K562 (cell line): ENCODE measurements around the gene DLGAP1. TPM values are rescaled to one million over a fixed set of nuclear protein-coding genes. Genes with fewer than 3 reads are reported as not detected.

Source experiments
- CC2D1A ChIP-seq: fragments of 450-650 bp; IDR thresholded peaks from 2 replicates; pipeline ENCODE4 v1.6.1; 2017; ENCODE audit warnings: mild to moderate bottlenecking
- CREB1 ChIP-seq, 2 experiments: sonication (generic) in 1 of 2; formaldehyde crosslinking in 1 of 2; IDR thresholded peaks; 2 replicates each; pipeline versions ENCODE4 v1.6.1 to v1.8.0; 2012 to 2022; ENCODE audit warnings: inconsistent platforms in 1 of 2, mild to moderate bottlenecking in 1 of 2, missing genetic modification reagents in 1 of 2, moderate library complexity in 1 of 2
- E2F3 ChIP-seq: fragments of 250-450 bp; sonication (Bioruptor Pico); IDR thresholded peaks from 2 replicates; pipeline ENCODE4 v1.4.0; 2020; ENCODE audit warnings: mild to moderate bottlenecking
- FOXA1 ChIP-seq: fragments of 450-650 bp; IDR thresholded peaks from 2 replicates; pipeline ENCODE4 v1.6.1; 2016; ENCODE audit warnings: mild to moderate bottlenecking, borderline replicate concordance
- KAT8 ChIP-seq: fragments of 450-650 bp; IDR thresholded peaks from 2 replicates; pipeline ENCODE4 v1.6.1; 2016; ENCODE audit warnings: low read depth, mild to moderate bottlenecking
- LCOR ChIP-seq: sonication (generic); formaldehyde crosslinking; IDR thresholded peaks from 2 replicates; pipeline ENCODE4 v1.8.0; 2022; ENCODE audit warnings: mild to moderate bottlenecking, missing genetic modification reagents
- MITF ChIP-seq: IDR thresholded peaks from 2 replicates; pipeline ENCODE4 v1.6.1; 2014; ENCODE audit warnings: antibody characterized with exemption
- MYBL2 ChIP-seq, 2 experiments: fragments of 450-650 bp in 1 of 2; sonication (generic) in 1 of 2; formaldehyde crosslinking in 1 of 2; IDR thresholded peaks; 2 replicates each; pipeline versions ENCODE4 v1.6.1 to v1.8.1; 2017 to 2022; ENCODE audit warnings: borderline replicate concordance in 1 of 2, inconsistent platforms in 1 of 2, low read depth in 1 of 2, mild to moderate bottlenecking in 1 of 2, missing genetic modification reagents in 1 of 2, moderate library complexity in 1 of 2
- PTTG1 ChIP-seq: fragments of 450-650 bp; IDR thresholded peaks from 2 replicates; pipeline ENCODE4 v1.6.1; 2016; ENCODE audit warnings: low read depth, mild to moderate bottlenecking, missing genetic modification characterization, missing compliant biosample characterization
- U2AF1 ChIP-seq: fragments of 200-400 bp; formaldehyde crosslinking; optimal IDR thresholded peaks from 2 replicates; pipeline ENCODE3; 2017; ENCODE audit warnings: mild to moderate bottlenecking, low read depth, low read length, moderate library complexity
- ZHX1 ChIP-seq: fragments of 150-350 bp; conservative IDR thresholded peaks from 2 replicates; pipeline ENCODE4 v1.6.1; 2014; ENCODE audit warnings: low read length
- polyA plus RNA-seq, 8 experiments: library from polyadenylated mRNA; depleted of rRNA in 4 of 8; stranded (reverse) in 5 of 8; unstranded in 3 of 8; fragments of >200 nt; fragmentation: Nextera tagmentation in 2 of 8; fragmentation: Illumina TruSeq in 1 of 8; extraction: Ambion mirVana in 2 of 8; extraction: Trizol in 1 of 8; gene quantifications; 2 replicates each; pipeline versions ENCODE4 v1.2.1 to v1.2.3, GENCODE V29; 2011 to 2014; ENCODE audit warnings: inconsistent platforms in 1 of 8, missing spikeins in 1 of 8
- total RNA-seq, 7 experiments: library from RNA; depleted of rRNA in 6 of 7; stranded (reverse); fragments of >200 nt in 6 of 7; fragmentation: Illumina TruSeq in 2 of 7; extraction: Trizol in 2 of 7; gene quantifications; 2 replicates each; pipeline versions ENCODE4 v1.2.1 to v1.2.3, GENCODE V29; 2011 to 2021; ENCODE audit warnings: low replicate concordance in 1 of 7
- TF ChIP-seq, protein P1 (sequence below): fragments of 450-650 bp; IDR thresholded peaks from 2 replicates; pipeline ENCODE4 v1.6.1; 2017; ENCODE audit warnings: antibody characterized with exemption
- TF ChIP-seq, protein P2 (sequence below): sonication (generic); IDR thresholded peaks from 2 replicates; pipeline ENCODE4 v1.6.1; 2016
- TF ChIP-seq, protein P3 (sequence below): fragments of 250-450 bp; sonication (Bioruptor Pico); IDR thresholded peaks from 2 replicates; pipeline ENCODE4 v1.8.0; 2022; ENCODE audit warnings: inconsistent platforms, mild to moderate bottlenecking, moderate library complexity, borderline replicate concordance

The DLGAP1 gene
- total and polyA plus RNA-seq, 9 of the 15 experiments (the other 6 are each of a cell fraction or from before 2014, with no cell fraction given), result 0.04 to 0.22 (median 0.08) TPM

- peak; percentile 60; the same call in 1 of the 2 replicates for TF ChIP-seq LCOR
- TF ChIP-seq, protein P1, sequence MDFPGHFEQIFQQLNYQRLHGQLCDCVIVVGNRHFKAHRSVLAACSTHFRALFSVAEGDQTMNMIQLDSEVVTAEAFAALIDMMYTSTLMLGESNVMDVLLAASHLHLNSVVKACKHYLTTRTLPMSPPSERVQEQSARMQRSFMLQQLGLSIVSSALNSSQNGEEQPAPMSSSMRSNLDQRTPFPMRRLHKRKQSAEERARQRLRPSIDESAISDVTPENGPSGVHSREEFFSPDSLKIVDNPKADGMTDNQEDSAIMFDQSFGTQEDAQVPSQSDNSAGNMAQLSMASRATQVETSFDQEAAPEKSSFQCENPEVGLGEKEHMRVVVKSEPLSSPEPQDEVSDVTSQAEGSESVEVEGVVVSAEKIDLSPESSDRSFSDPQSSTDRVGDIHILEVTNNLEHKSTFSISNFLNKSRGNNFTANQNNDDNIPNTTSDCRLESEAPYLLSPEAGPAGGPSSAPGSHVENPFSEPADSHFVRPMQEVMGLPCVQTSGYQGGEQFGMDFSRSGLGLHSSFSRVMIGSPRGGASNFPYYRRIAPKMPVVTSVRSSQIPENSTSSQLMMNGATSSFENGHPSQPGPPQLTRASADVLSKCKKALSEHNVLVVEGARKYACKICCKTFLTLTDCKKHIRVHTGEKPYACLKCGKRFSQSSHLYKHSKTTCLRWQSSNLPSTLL, result 0 out of 2 replicates have a peak, but pooled peaks have one; percentile 26
- TF ChIP-seq CREB1 (IDR thresholded peaks at IDR 0.05), result no peak
- peak; percentile 44; the same call in 1 of the 2 replicates for TF ChIP-seq CREB1 (CRISPR knock-in tag; IDR thresholded peaks at IDR 0.05)
- TF ChIP-seq, protein P2, sequence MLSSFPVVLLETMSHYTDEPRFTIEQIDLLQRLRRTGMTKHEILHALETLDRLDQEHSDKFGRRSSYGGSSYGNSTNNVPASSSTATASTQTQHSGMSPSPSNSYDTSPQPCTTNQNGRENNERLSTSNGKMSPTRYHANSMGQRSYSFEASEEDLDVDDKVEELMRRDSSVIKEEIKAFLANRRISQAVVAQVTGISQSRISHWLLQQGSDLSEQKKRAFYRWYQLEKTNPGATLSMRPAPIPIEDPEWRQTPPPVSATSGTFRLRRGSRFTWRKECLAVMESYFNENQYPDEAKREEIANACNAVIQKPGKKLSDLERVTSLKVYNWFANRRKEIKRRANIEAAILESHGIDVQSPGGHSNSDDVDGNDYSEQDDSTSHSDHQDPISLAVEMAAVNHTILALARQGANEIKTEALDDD, result peak; percentile 61; the same call in 1 of the 2 replicates
- no peak for TF ChIP-seq MYBL2 (IDR thresholded peaks at IDR 0.05; ENCODE audit: low read depth)
- no peak for TF ChIP-seq MYBL2 (CRISPR knock-in tag; IDR thresholded peaks at IDR 0.05; ENCODE audit: borderline replicate concordance)
- no peak for TF ChIP-seq FOXA1
- TF ChIP-seq ZHX1, result no peak
- TF ChIP-seq PTTG1 (tag), result peak; percentile 27; the same call in 1 of the 2 replicates
- TF ChIP-seq E2F3 (CRISPR knock-in tag), result no peak
- peak; percentile 85 for TF ChIP-seq CC2D1A
- TF ChIP-seq KAT8, result no peak
- TF ChIP-seq U2AF1, result no peak
- no peak for TF ChIP-seq MITF
- TF ChIP-seq, protein P3, sequence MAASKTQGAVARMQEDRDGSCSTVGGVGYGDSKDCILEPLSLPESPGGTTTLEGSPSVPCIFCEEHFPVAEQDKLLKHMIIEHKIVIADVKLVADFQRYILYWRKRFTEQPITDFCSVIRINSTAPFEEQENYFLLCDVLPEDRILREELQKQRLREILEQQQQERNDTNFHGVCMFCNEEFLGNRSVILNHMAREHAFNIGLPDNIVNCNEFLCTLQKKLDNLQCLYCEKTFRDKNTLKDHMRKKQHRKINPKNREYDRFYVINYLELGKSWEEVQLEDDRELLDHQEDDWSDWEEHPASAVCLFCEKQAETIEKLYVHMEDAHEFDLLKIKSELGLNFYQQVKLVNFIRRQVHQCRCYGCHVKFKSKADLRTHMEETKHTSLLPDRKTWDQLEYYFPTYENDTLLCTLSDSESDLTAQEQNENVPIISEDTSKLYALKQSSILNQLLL, result no peak
Observed at GRCh38 chr18:3665780-3666525, 789.2 kb downstream of the DLGAP1 start (continued).
